Measurements from ENCODE around the gene B3GAT1.
"Not testable (repeated sequence)": the region's sequence is repeated elsewhere in the genome, so short reads cannot be mapped to it uniquely, and the experiment has no call there.

Gene B3GAT1

GRCh38 chr11:134344497-134345236 lies 67.4 kb downstream of the B3GAT1 start:
- H3K9ac ChIP-seq (ENCODE audit: low read length); H3K4me3 ChIP-seq (ENCODE audit: low read length); H3K27me3 ChIP-seq (ENCODE audit: control insufficient read depth, insufficient read depth, low read length); H3K9me3 ChIP-seq (ENCODE audit: control insufficient read depth, low read depth, low read length); H3K36me3 ChIP-seq (ENCODE audit: control insufficient read depth, low read depth, low read length); H3K27ac ChIP-seq (ENCODE audit: low read length): not testable (repeated sequence)
- H3K4me1 ChIP-seq (ENCODE audit: control insufficient read depth, low read depth, low read length): peaks cover 11% of the 10 kb centered on the region

GRCh38 chr11:134343646-134344045 lies 68.4 kb downstream of the B3GAT1 start:
- Histone ChIP-seq H3K4me3 (ENCODE audit: low read length) (no peak overlapping the region), H3K9ac (ENCODE audit: low read length) (no peak overlapping the region), H3K36me3 (ENCODE audit: control insufficient read depth, low read depth, low read length) (no peaks in the 10 kb centered on the region), H3K27ac (ENCODE audit: low read length) (no peak overlapping the region), H3K9me3 (ENCODE audit: control insufficient read depth, low read depth, low read length) (no peaks in the 10 kb centered on the region), H3K4me1 (ENCODE audit: control insufficient read depth, low read depth, low read length) (peaks cover under 1% of the 10 kb centered on the region), H3K27me3 (ENCODE audit: control insufficient read depth, insufficient read depth, low read length) (no peaks in the 10 kb centered on the region)

DNA sequence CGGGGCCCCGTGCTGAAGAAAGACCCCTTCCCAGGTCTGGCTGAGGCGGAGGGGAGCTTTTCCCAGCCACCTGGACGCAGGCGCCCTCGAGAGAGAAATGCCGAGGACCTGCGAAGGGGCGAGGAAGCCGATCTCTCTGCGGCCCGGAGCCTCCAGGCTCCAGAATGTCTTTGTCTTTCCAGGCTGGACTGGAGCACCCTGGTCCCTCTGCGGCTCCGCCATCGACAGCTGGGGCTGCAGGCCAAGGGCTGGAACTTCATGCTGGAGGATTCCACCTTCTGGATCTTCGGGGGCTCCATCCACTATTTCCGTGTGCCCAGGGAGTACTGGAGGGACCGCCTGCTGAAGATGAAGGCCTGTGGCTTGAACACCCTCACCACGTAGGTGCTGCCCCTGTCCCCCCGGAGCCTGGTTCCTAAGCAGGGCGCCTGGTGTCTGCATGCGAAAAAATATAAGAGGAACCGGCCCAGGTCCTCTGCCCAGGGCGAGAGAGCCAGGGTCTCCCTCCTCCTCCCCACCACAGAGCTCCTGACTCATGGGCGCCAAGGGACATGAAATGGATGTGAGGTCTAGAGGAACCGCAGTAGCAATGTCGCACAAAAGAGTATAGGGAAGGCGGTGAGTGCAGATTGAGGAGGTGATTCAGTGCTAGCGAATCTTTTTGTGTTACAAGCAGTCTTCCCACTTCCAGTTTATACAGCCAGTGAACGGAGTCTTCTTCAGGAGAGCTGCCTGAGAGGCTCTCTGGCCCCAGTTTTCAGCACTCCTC lies 69.3 kb downstream of the B3GAT1 start:
- Histone ChIP-seq H3K36me3 (ENCODE audit: control insufficient read depth, low read depth, low read length) (no peaks in the 10 kb centered on the region), H3K27ac (ENCODE audit: low read length) (no peak overlapping the region), H3K4me1 (ENCODE audit: control insufficient read depth, low read depth, low read length) (no peaks in the 10 kb centered on the region), H3K4me3 (ENCODE audit: low read length) (no peak overlapping the region), H3K9me3 (ENCODE audit: control insufficient read depth, low read depth, low read length) (no peaks in the 10 kb centered on the region), H3K27me3 (ENCODE audit: control insufficient read depth, insufficient read depth, low read length) (no peaks in the 10 kb centered on the region), H3K9ac (ENCODE audit: low read length) (no peak overlapping the region)

DNA sequence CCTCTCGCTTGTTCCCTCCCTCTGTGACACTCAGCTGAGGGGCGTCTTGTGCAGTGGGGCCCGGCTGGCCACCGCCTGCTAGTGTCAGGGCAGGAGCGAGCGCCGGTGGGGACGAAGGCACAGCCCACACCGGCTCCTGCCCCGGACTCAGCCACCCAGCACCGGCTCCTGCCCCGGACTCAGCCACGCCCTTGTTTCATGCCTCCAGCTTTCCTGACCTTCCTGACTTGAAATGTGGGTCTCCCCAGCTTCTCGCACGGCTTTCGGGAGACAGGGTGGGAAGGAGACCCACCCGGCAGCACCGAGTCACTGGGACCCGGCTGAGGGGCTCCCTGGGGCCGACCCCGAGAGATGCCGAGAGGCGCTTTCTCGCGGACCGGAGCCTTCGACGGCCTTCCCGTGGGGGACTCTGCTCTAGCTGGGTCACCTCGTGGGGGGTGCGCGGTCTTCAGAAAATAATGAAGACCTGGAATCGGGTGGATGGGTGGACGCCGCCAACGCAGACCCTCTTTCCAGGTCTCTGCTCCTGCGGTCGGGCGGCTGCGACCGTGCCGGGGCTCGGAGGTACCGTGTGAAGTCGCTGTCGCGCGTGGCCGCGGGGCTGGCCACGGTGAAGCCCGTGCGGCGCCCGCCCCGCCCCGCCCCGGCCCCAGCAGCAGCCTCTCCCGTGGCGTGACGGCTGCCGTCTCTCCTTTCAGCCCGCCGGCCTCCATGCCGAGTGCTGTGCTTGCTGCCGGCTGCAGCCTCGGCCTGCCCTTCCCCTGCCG lies 70.1 kb downstream of the B3GAT1 start:
- H3K9ac ChIP-seq (ENCODE audit: low read length): no peak overlapping the region

DNA sequence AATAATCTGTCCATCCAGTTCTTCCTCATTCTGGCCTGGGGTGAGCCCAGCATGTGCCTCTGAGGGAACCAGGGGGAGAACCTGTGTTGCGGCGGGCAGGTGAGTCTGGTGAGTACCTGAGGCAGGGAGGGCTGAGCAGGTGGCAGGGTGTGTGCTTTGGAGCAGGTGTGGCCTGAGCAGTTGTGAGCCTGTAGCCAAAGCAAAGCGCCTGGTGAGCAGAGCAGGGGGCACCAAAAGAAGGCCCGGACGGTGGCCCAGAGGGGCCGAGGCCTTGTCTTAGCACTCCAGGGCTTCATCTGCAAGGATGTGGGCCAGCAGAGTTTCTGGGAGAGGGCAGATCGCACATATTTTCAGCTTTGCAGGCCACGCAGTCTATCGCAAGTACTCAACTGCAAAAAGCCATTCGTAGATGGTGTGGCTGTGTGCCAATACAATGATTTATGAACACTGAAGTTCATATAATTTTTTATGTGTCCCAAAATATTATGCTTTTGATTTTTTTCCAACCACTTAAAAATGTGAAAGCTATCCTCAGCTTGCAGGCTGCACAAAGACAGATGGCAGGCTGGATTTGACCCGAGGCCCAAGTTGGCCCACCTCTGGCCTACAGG lies 71.6 kb downstream of the B3GAT1 start:
- Histone ChIP-seq H3K27me3 (ENCODE audit: control insufficient read depth, insufficient read depth, low read length) (no peaks in the 10 kb centered on the region), H3K36me3 (ENCODE audit: control insufficient read depth, low read depth, low read length) (no peaks in the 10 kb centered on the region), H3K4me1 (ENCODE audit: control insufficient read depth, low read depth, low read length) (no peaks in the 10 kb centered on the region), H3K27ac (ENCODE audit: low read length) (no peak overlapping the region), H3K9me3 (ENCODE audit: control insufficient read depth, low read depth, low read length) (no peaks in the 10 kb centered on the region), H3K4me3 (ENCODE audit: low read length) (no peak overlapping the region), H3K9ac (ENCODE audit: low read length) (no peak overlapping the region)

More for the DNA sequence above, 70.1 kb downstream of the B3GAT1 start:
- Histone ChIP-seq H3K9me3 (ENCODE audit: control insufficient read depth, low read depth, low read length) (no peaks in the 10 kb centered on the region), H3K36me3 (ENCODE audit: control insufficient read depth, low read depth, low read length) (no peaks in the 10 kb centered on the region), H3K4me1 (ENCODE audit: control insufficient read depth, low read depth, low read length) (no peaks in the 10 kb centered on the region), H3K27ac (ENCODE audit: low read length) (no peak overlapping the region), H3K27me3 (ENCODE audit: control insufficient read depth, insufficient read depth, low read length) (no peaks in the 10 kb centered on the region), H3K4me3 (ENCODE audit: low read length) (no peak overlapping the region)

- H3K27ac ChIP-seq (ENCODE audit: low read length): no peak overlapping the region
- H3K4me3 ChIP-seq (ENCODE audit: low read length): no peak overlapping the region
- no peaks in the 10 kb centered on the region for H3K4me1 ChIP-seq (ENCODE audit: control insufficient read depth, low read depth, low read length)
- H3K36me3 ChIP-seq (ENCODE audit: control insufficient read depth, low read depth, low read length): no peaks in the 10 kb centered on the region
- H3K9ac ChIP-seq (ENCODE audit: low read length): no peak overlapping the region
- no peaks in the 10 kb centered on the region for H3K9me3 ChIP-seq (ENCODE audit: control insufficient read depth, low read depth, low read length)
- no peaks in the 10 kb centered on the region for H3K27me3 ChIP-seq (ENCODE audit: control insufficient read depth, insufficient read depth, low read length)
Measured at GRCh38 chr11:134339756-134340155, 72.3 kb downstream of the B3GAT1 start.

- no peaks in the 10 kb centered on the region for H3K9me3 ChIP-seq (ENCODE audit: control insufficient read depth, low read depth, low read length)
- H3K4me3 ChIP-seq (ENCODE audit: low read length): no peak overlapping the region
- H3K27me3 ChIP-seq (ENCODE audit: control insufficient read depth, insufficient read depth, low read length): peaks cover 5% of the 10 kb centered on the region
- H3K9ac ChIP-seq (ENCODE audit: low read length): no peak overlapping the region
- H3K36me3 ChIP-seq (ENCODE audit: control insufficient read depth, low read depth, low read length): no peaks in the 10 kb centered on the region
- H3K4me1 ChIP-seq (ENCODE audit: control insufficient read depth, low read depth, low read length): no peaks in the 10 kb centered on the region
- no peak overlapping the region for H3K27ac ChIP-seq (ENCODE audit: low read length)
Measured at GRCh38 chr11:134338654-134339053, 73.4 kb downstream of the B3GAT1 start.

DNA sequence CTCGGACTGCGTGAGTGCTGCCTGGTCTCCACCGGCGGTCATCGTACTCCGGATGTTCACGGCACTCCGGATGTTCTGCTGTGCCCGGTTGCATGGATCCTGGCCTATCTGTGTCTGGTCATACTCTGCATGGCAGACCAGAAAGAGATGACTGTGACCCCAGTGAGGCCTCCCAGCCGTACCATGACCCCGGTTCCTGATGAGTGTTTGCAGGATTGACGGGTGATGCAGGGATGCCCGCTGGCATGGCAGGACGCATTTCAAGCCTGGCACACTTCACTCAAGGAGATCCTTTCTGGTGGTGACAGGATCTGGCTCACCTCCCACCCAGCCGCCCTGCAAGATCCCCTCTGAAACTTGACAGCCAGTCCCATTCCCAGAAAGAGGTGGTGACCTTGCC lies 74.0 kb downstream of the B3GAT1 start:
- Histone ChIP-seq H3K4me1 (ENCODE audit: control insufficient read depth, low read depth, low read length) (no peaks in the 10 kb centered on the region), H3K9ac (ENCODE audit: low read length) (no peak overlapping the region), H3K4me3 (ENCODE audit: low read length) (no peak overlapping the region), H3K27me3 (ENCODE audit: control insufficient read depth, insufficient read depth, low read length) (peaks cover 11% of the 10 kb centered on the region), H3K9me3 (ENCODE audit: control insufficient read depth, low read depth, low read length) (no peaks in the 10 kb centered on the region), H3K27ac (ENCODE audit: low read length) (no peak overlapping the region), H3K36me3 (ENCODE audit: control insufficient read depth, low read depth, low read length) (no peaks in the 10 kb centered on the region)

- Histone ChIP-seq H3K36me3 (ENCODE audit: control insufficient read depth, low read depth, low read length) (no peaks in the 10 kb centered on the region), H3K9me3 (ENCODE audit: control insufficient read depth, low read depth, low read length) (no peaks in the 10 kb centered on the region), H3K27me3 (ENCODE audit: control insufficient read depth, insufficient read depth, low read length) (peaks cover 21% of the 10 kb centered on the region), H3K4me3 (ENCODE audit: low read length) (no peak overlapping the region), H3K9ac (ENCODE audit: low read length) (no peak overlapping the region), H3K27ac (ENCODE audit: low read length) (no peak overlapping the region), H3K4me1 (ENCODE audit: control insufficient read depth, low read depth, low read length) (peaks cover 4% of the 10 kb centered on the region)
Measured at GRCh38 chr11:134337051-134337450, 75.0 kb downstream of the B3GAT1 start.

- H3K27ac ChIP-seq (ENCODE audit: low read length): no peak overlapping the region
- no peaks in the 10 kb centered on the region for H3K9me3 ChIP-seq (ENCODE audit: control insufficient read depth, low read depth, low read length)
- H3K36me3 ChIP-seq (ENCODE audit: control insufficient read depth, low read depth, low read length): no peaks in the 10 kb centered on the region
- H3K9ac ChIP-seq (ENCODE audit: low read length): no peak overlapping the region
- H3K27me3 ChIP-seq (ENCODE audit: control insufficient read depth, insufficient read depth, low read length): peaks cover 38% of the 10 kb centered on the region
- H3K4me3 ChIP-seq (ENCODE audit: low read length): no peak overlapping the region
- peaks cover 11% of the 10 kb centered on the region for H3K4me1 ChIP-seq (ENCODE audit: control insufficient read depth, low read depth, low read length)
Measured at GRCh38 chr11:134334796-134335571, 77.1 kb downstream of the B3GAT1 start.

- no peak overlapping the region for H3K4me3 ChIP-seq (ENCODE audit: low read length)
- no peak overlapping the region for H3K27ac ChIP-seq (ENCODE audit: low read length)
- peaks cover 40% of the 10 kb centered on the region for H3K27me3 ChIP-seq (ENCODE audit: control insufficient read depth, insufficient read depth, low read length)
- no peaks in the 10 kb centered on the region for H3K36me3 ChIP-seq (ENCODE audit: control insufficient read depth, low read depth, low read length)
- no peak overlapping the region for H3K9ac ChIP-seq (ENCODE audit: low read length)
- peaks cover 11% of the 10 kb centered on the region for H3K4me1 ChIP-seq (ENCODE audit: control insufficient read depth, low read depth, low read length)
- H3K9me3 ChIP-seq (ENCODE audit: control insufficient read depth, low read depth, low read length): no peaks in the 10 kb centered on the region
Measured at GRCh38 chr11:134333946-134334345, 78.1 kb downstream of the B3GAT1 start.

Data from iPS-18a (cell line).